WTC11 (cell line): ENCODE results near the gene PDIK1L. TPM values are rescaled to one million over a fixed set of nuclear protein-coding genes. Genes with fewer than 3 reads are reported as not detected.

Source experiments
- ATAC-seq: fragments of 200-7000 bp; cut with Tn5 transposase; 2 replicates; pipeline ENCODE4 v1.10.0; 2021; ENCODE audit warnings: mild to moderate bottlenecking, moderate library complexity
- CTCF ChIA-PET: fragments of 300-600 bp; sonication (Branson Sonifier 250); formaldehyde crosslinking; loops from one replicate; lab custom pipeline; 2021; ENCODE audit warnings: antibody characterized with exemption; lab: Charles Lee
- POLR2A ChIA-PET: fragments of 350-600 bp; sonication (Branson Sonifier 250); formaldehyde crosslinking; loops from one replicate; lab custom pipeline; 2021; ENCODE audit warnings: antibody characterized with exemption; lab: Charles Lee
- DNase-seq: peaks from one replicate; pipeline ENCODE4 v3.0.0; 2021; ENCODE audit warnings: low spot score
- H3K27ac Mint-ChIP-seq: 2 replicates; pipeline ENCODE4 v1.8.0; 2021; ENCODE audit warnings: mixed read lengths
- H3K27me3 Mint-ChIP-seq: 2 replicates; pipeline ENCODE4 v1.8.0; 2021; ENCODE audit warnings: low read depth, mild to moderate bottlenecking, moderate library complexity, mixed read lengths
- H3K36me3 Mint-ChIP-seq: 2 replicates; pipeline ENCODE4 v1.8.0; 2021; ENCODE audit warnings: mixed read lengths
- H3K4me1 Mint-ChIP-seq: 2 replicates; pipeline ENCODE4 v1.8.0; 2022; ENCODE audit warnings: mixed read lengths
- H3K4me3 Mint-ChIP-seq: 2 replicates; pipeline ENCODE4 v1.8.0; 2021; ENCODE audit warnings: mild to moderate bottlenecking, moderate library complexity, mixed read lengths
- H3K9me3 Mint-ChIP-seq: 2 replicates; pipeline ENCODE4 v1.8.0; 2021; ENCODE audit warnings: mixed read lengths
- CBFB ChIP-seq: sonication (generic); formaldehyde crosslinking; IDR thresholded peaks from 2 replicates; pipeline ENCODE4 v1.8.1; 2022; ENCODE audit warnings: mild to moderate bottlenecking, low read depth, missing genetic modification reagents
- CDX4 ChIP-seq: fragments of 250-450 bp; sonication (Bioruptor Pico); IDR thresholded peaks from 2 replicates; pipeline ENCODE4 v1.9.0; 2021; ENCODE audit warnings: moderate library complexity, mild to moderate bottlenecking, inconsistent platforms, borderline replicate concordance
- EMX1 ChIP-seq: fragments of 250-450 bp; sonication (Bioruptor Pico); IDR thresholded peaks from 2 replicates; pipeline ENCODE4 v1.8.0; 2021; ENCODE audit warnings: mild to moderate bottlenecking
- ERG ChIP-seq: fragments of 250-450 bp; sonication (Bioruptor Pico); IDR thresholded peaks from 2 replicates; pipeline ENCODE4 v1.8.0; 2021; ENCODE audit warnings: mild to moderate bottlenecking
- ETV6 ChIP-seq: sonication (generic); formaldehyde crosslinking; IDR thresholded peaks from 2 replicates; pipeline ENCODE4 v1.8.1; 2022; ENCODE audit warnings: mild to moderate bottlenecking, missing genetic modification reagents
- GABPB1 ChIP-seq: sonication (generic); formaldehyde crosslinking; IDR thresholded peaks from 2 replicates; pipeline ENCODE4 v1.8.1; 2023; ENCODE audit warnings: mild to moderate bottlenecking, missing genetic modification reagents
- KAT7 ChIP-seq: sonication (generic); formaldehyde crosslinking; IDR thresholded peaks from 2 replicates; pipeline ENCODE4 v1.8.1; 2023; ENCODE audit warnings: missing genetic modification reagents, mild to moderate bottlenecking, borderline replicate concordance
- MXD4 ChIP-seq: fragments of 250-450 bp; sonication (Bioruptor Pico); IDR thresholded peaks from 2 replicates; pipeline ENCODE4 v1.8.0; 2021; ENCODE audit warnings: mild to moderate bottlenecking, moderate library complexity, borderline replicate concordance
- NFYB ChIP-seq: sonication (generic); formaldehyde crosslinking; conservative IDR thresholded peaks from 2 replicates; pipeline ENCODE4 v1.8.0; 2022; ENCODE audit warnings: low read depth, missing genetic modification reagents
- NR2C2 ChIP-seq: sonication (generic); formaldehyde crosslinking; IDR thresholded peaks from 2 replicates; pipeline ENCODE4 v1.8.0; 2022; ENCODE audit warnings: mild to moderate bottlenecking, missing genetic modification reagents
- SP1 ChIP-seq: sonication (generic); formaldehyde crosslinking; conservative IDR thresholded peaks from 2 replicates; pipeline ENCODE4 v1.8.1; 2022; ENCODE audit warnings: missing genetic modification reagents
- TCF7 ChIP-seq: sonication (generic); formaldehyde crosslinking; IDR thresholded peaks from 2 replicates; pipeline ENCODE4 v1.8.0; 2022; ENCODE audit warnings: mild to moderate bottlenecking, low read depth, missing genetic modification reagents, moderate library complexity
- ZNF138 ChIP-seq: sonication (generic); formaldehyde crosslinking; conservative IDR thresholded peaks from 2 replicates; pipeline ENCODE4 v1.8.1; 2022; ENCODE audit warnings: mild to moderate bottlenecking, moderate library complexity, missing genetic modification reagents
- ZNF425 ChIP-seq: fragments of 250-450 bp; sonication (Bioruptor Pico); conservative IDR thresholded peaks from 2 replicates; pipeline ENCODE4 v1.9.0; 2021; ENCODE audit warnings: mild to moderate bottlenecking
- ZNF671 ChIP-seq: fragments of 250-450 bp; sonication (Bioruptor Pico); IDR thresholded peaks from 2 replicates; pipeline ENCODE4 v1.8.0; 2021; ENCODE audit warnings: mild to moderate bottlenecking
- total RNA-seq: library from RNA; stranded (reverse); gene quantifications from 3 replicates; pipeline ENCODE4 v1.2.3, GENCODE V29; 2021
- TF ChIP-seq, protein P1 (sequence below): sonication (generic); formaldehyde crosslinking; IDR thresholded peaks from 2 replicates; pipeline ENCODE4 v1.8.0; 2023; ENCODE audit warnings: mild to moderate bottlenecking, missing genetic modification reagents
- TF ChIP-seq, protein P2 (sequence below): fragments of 250-450 bp; sonication (Bioruptor Pico); IDR thresholded peaks from 2 replicates; pipeline ENCODE4 v1.9.0; 2021; ENCODE audit warnings: mild to moderate bottlenecking, borderline replicate concordance

PDIK1L gene
- total RNA-seq, 1 experiment from 2014 or later, result 5.5 TPM

GRCh38 chr1:26122988-26123973, 11.7 kb downstream of the PDIK1L start:
- Mint-ChIP-seq H3K4me1 (peaks cover 12% of the 10 kb centered on the region), H3K4me3 (no peak overlapping the region), H3K27ac (no peak overlapping the region), H3K27me3 (no peaks in the 10 kb centered on the region), H3K9me3 (no peaks in the 10 kb centered on the region), H3K36me3 (0 out of 2 replicates have a peak, but pooled peaks cover 8% of the 10 kb centered on the region)
- TF ChIP-seq, protein P1, sequence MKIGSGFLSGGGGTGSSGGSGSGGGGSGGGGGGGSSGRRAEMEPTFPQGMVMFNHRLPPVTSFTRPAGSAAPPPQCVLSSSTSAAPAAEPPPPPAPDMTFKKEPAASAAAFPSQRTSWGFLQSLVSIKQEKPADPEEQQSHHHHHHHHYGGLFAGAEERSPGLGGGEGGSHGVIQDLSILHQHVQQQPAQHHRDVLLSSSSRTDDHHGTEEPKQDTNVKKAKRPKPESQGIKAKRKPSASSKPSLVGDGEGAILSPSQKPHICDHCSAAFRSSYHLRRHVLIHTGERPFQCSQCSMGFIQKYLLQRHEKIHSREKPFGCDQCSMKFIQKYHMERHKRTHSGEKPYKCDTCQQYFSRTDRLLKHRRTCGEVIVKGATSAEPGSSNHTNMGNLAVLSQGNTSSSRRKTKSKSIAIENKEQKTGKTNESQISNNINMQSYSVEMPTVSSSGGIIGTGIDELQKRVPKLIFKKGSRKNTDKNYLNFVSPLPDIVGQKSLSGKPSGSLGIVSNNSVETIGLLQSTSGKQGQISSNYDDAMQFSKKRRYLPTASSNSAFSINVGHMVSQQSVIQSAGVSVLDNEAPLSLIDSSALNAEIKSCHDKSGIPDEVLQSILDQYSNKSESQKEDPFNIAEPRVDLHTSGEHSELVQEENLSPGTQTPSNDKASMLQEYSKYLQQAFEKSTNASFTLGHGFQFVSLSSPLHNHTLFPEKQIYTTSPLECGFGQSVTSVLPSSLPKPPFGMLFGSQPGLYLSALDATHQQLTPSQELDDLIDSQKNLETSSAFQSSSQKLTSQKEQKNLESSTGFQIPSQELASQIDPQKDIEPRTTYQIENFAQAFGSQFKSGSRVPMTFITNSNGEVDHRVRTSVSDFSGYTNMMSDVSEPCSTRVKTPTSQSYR (CRISPR knock-in tag), result no peak
- TF ChIP-seq, protein P2, sequence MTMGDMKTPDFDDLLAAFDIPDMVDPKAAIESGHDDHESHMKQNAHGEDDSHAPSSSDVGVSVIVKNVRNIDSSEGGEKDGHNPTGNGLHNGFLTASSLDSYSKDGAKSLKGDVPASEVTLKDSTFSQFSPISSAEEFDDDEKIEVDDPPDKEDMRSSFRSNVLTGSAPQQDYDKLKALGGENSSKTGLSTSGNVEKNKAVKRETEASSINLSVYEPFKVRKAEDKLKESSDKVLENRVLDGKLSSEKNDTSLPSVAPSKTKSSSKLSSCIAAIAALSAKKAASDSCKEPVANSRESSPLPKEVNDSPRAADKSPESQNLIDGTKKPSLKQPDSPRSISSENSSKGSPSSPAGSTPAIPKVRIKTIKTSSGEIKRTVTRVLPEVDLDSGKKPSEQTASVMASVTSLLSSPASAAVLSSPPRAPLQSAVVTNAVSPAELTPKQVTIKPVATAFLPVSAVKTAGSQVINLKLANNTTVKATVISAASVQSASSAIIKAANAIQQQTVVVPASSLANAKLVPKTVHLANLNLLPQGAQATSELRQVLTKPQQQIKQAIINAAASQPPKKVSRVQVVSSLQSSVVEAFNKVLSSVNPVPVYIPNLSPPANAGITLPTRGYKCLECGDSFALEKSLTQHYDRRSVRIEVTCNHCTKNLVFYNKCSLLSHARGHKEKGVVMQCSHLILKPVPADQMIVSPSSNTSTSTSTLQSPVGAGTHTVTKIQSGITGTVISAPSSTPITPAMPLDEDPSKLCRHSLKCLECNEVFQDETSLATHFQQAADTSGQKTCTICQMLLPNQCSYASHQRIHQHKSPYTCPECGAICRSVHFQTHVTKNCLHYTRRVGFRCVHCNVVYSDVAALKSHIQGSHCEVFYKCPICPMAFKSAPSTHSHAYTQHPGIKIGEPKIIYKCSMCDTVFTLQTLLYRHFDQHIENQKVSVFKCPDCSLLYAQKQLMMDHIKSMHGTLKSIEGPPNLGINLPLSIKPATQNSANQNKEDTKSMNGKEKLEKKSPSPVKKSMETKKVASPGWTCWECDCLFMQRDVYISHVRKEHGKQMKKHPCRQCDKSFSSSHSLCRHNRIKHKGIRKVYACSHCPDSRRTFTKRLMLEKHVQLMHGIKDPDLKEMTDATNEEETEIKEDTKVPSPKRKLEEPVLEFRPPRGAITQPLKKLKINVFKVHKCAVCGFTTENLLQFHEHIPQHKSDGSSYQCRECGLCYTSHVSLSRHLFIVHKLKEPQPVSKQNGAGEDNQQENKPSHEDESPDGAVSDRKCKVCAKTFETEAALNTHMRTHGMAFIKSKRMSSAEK, result no peak
- TF ChIP-seq NFYB (CRISPR knock-in tag), result no peak
- no peak for ATAC-seq
- no peak for DNase-seq
- ChIA-PET POLR2A (no interaction called here), CTCF (interaction anchor here (0.7 to 1.5 kb wide), 2 partner anchors 87 to 111 kb away, joined by 3 to 6 read pairs; partner anchors contain the start of gene CEP85)

DNA sequence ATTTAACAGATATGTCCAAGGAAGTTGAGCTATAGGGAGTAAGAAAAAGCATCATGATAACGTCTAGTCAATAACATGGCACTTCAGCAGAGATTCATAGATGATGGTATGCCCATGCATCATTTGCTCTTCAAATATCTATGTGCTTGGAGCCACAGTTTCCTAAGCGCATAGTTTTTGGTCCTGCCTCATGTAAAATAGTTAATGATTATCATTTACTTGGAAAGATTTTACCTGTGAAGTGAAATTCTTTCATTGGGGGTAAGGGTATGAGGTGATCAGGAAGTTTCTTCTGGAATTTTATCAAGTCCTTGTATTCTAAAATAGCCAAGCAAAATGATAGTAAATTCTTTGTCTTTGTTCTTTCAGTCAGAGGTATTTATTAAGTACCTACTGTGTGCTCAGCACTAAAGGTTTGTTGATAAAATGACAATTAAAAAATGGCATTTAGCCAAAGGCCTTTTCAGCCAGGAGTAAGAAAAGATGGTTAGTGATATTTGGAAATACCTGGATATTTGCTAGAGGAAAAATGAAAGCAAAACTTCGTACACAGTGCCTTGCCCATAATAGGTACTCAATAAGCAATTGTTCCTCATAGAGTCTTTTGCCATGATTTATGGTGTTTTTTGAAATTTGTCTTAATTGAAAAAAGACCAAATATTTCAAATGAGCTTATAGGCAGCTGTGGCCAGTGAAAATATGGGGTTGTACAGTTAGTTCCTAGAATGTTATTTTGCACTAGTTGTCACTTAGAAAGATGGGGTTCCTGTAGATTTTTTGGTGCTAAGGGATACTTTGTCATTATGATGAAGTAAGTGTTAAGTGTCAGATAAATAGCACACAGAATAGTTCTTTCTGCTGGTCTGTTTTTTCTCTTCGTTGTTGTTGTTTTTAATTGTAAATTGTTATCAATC, 13.1 kb downstream of the PDIK1L start:
- DNase-seq (no peak), ATAC-seq (no peak)
- TF ChIP-seq SP1 (CRISPR knock-in tag) (no peak), NR2C2 (CRISPR knock-in tag) (no peak), ZNF671 (CRISPR knock-in tag) (no peak), CBFB (CRISPR knock-in tag) (no peak)
- H3K27ac Mint-ChIP-seq, result no peak overlapping the region
- 0 out of 2 replicates have a peak, but pooled peaks cover 3% of the 10 kb centered on the region for H3K36me3 Mint-ChIP-seq
- CTCF ChIA-PET, result interaction anchor here (0.6 to 0.7 kb wide), 2 partner anchors 20 to 105 kb away, joined by 3 read pairs; no protein-coding TSS in a partner anchor
- no peaks in the 10 kb centered on the region for H3K27me3 Mint-ChIP-seq
- no peak overlapping the region for H3K4me3 Mint-ChIP-seq
- POLR2A ChIA-PET, result no interaction called here
- no peaks in the 10 kb centered on the region for H3K9me3 Mint-ChIP-seq
- peaks cover 12% of the 10 kb centered on the region for H3K4me1 Mint-ChIP-seq

DNA sequence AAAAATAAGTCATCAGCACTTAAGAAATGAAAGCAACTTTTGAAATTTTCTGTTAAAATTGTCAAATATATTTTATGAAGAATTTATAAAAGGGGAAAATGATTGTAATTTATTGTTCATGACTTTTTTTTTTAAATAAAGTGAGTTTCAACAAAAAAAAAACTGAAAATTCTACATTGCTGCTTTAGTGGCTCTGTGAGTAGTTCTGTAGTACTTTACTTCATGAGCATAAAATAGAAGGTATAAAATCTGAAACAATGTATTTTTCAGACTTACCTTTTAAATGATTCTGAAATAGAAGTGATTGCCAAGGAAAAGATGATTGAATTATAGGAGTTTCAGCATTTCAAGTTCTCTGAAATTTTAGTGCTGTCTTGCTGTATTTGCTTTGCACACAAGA, 13.8 kb downstream of the PDIK1L start:
- ChIA-PET POLR2A (no interaction called here), CTCF (interaction anchor here (4.2 kb wide), 1 partner anchor 20 kb away, joined by 31 read pairs; no protein-coding TSS in a partner anchor)
- Mint-ChIP-seq H3K27me3 (no peaks in the 10 kb centered on the region), H3K4me3 (no peak overlapping the region), H3K4me1 (peaks cover 12% of the 10 kb centered on the region), H3K9me3 (no peaks in the 10 kb centered on the region), H3K36me3 (0 out of 2 replicates have a peak, but pooled peaks cover 3% of the 10 kb centered on the region), H3K27ac (no peak overlapping the region)
- DNase-seq (no peak), ATAC-seq (no peak)
- TF ChIP-seq TCF7 (CRISPR knock-in tag) (no peak), EMX1 (CRISPR knock-in tag) (no peak), GABPB1 (no peak), ZNF425 (no peak), ZNF138 (CRISPR knock-in tag) (no peak), ETV6 (CRISPR knock-in tag) (no peak), CDX4 (CRISPR knock-in tag) (no peak), ERG (CRISPR knock-in tag) (no peak), KAT7 (CRISPR knock-in tag) (no peak), MXD4 (CRISPR knock-in tag) (no peak)
